ENCODE data around the gene ZNF331. TPM values are rescaled to one million over a fixed set of nuclear protein-coding genes. Genes with fewer than 3 reads are reported as not detected.

ZNF331 gene
- total RNA-seq, 4 donors from 2014 or later, result 31.0 to 52.5 (median 38.2) TPM

DNA sequence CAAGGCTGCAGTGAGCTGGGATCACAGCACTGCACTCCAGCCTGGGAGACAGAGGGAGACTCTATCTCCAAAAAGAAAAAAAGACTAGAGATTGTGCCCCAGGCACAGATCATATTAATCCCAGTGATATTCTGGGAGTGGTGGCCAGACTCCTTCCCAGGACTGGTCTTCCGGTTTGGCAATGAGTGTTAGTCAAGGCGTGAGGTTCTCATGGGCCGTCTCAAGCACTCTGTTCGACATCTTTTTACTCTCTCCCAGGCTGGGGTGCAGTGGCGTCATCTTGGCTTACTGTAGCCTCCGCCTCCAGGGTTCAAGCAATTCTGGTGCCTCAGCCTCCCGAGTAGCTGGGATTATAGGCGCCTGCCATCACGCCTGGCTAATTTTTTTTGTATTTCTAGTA lies 88.5 kb downstream of the ZNF331 start:
- Histone ChIP-seq H3K36me3 (no peaks in the 10 kb centered on the region), H3K27ac (no peak overlapping the region), H3K4me3 (replicated peaks in 1 of 3) (no peak overlapping the region), H3K4me1 (no peaks in the 10 kb centered on the region), H3K9me3 (no peaks in the 10 kb centered on the region), H3K27me3 (no peaks in the 10 kb centered on the region)
- intact Hi-C loops (cut with DNase I), result no loop called here
- no peak for TF ChIP-seq POLR2A (IDR thresholded peaks at IDR 0.05)
- TF ChIP-seq, protein P1, sequence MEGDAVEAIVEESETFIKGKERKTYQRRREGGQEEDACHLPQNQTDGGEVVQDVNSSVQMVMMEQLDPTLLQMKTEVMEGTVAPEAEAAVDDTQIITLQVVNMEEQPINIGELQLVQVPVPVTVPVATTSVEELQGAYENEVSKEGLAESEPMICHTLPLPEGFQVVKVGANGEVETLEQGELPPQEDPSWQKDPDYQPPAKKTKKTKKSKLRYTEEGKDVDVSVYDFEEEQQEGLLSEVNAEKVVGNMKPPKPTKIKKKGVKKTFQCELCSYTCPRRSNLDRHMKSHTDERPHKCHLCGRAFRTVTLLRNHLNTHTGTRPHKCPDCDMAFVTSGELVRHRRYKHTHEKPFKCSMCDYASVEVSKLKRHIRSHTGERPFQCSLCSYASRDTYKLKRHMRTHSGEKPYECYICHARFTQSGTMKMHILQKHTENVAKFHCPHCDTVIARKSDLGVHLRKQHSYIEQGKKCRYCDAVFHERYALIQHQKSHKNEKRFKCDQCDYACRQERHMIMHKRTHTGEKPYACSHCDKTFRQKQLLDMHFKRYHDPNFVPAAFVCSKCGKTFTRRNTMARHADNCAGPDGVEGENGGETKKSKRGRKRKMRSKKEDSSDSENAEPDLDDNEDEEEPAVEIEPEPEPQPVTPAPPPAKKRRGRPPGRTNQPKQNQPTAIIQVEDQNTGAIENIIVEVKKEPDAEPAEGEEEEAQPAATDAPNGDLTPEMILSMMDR (IDR thresholded peaks at IDR 0.05), result no peak
- 58 to 61% methylated on average over 8 to 9 of the region's 9 CpGs for WGBS, 2 donors
- DNase-seq, result no peak

DNA sequence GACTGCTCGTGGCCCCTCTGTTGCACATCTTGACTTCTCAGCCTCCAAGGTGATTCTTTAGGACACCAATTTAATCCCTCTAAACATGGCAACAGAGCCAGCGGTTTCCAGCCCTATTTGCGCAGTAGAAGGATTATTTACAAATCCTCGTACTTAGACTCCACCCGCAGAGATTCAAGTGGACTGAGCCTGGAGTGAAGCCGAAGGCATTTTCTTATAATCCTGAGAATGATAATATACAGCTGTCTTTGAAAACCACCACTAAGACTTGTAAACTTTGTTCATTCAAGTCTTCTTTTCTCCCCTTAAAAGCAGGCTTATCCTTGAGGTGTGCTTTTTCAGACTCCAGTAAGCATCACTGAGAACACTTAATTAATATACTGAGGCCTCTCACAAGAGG lies 89.0 kb downstream of the ZNF331 start:
- WGBS, 2 donors, result 50 to 57% methylated on average over 6 of the region's 6 CpGs
- intact Hi-C loops (cut with DNase I), result no loop called here
- no peak for DNase-seq
- Histone ChIP-seq H3K9me3 (no peaks in the 10 kb centered on the region), H3K36me3 (no peaks in the 10 kb centered on the region), H3K27ac (no peak overlapping the region), H3K27me3 (no peaks in the 10 kb centered on the region), H3K4me3 (replicated peaks in 1 of 3) (no peak overlapping the region), H3K4me1 (no peaks in the 10 kb centered on the region)
- TF ChIP-seq, protein P1 (IDR thresholded peaks at IDR 0.05), result no peak
- TF ChIP-seq POLR2A (IDR thresholded peaks at IDR 0.05), result no peak

Other genes with a start within 250 kb of the ZNF331 start
- gene ZNF845, start 204.4 kb upstream of the ZNF331 start, total RNA-seq, result 10 to 100 TPM in 1 of 4 donors, 1 to 10 TPM in 3; 6.2 to 10.5 (median 8.8) TPM
- gene ZNF525, start 172.4 kb upstream of the ZNF331 start, total RNA-seq, result 10 to 100 TPM in 3 of 4 donors, 1 to 10 TPM in 1; 9.6 to 12.1 (median 11.6) TPM
- 10 to 100 TPM; 10.4 to 16.9 (median 12.5) TPM for gene ZNF765, start 143.0 kb upstream of the ZNF331 start, total RNA-seq
- gene ZNF761, start 106.2 kb upstream of the ZNF331 start, total RNA-seq, result 10 to 100 TPM; 11.8 to 15.2 (median 12.6) TPM
- 1 to 10 TPM; 4.3 to 7.5 (median 5.4) TPM for gene ZNF813, start 70.4 kb upstream of the ZNF331 start, total RNA-seq
- not detected for gene DPRX, start 93.9 kb downstream of the ZNF331 start, total RNA-seq

All from thyroid gland (tissue), 4 donors.